HepG2 (cell line): ENCODE data around the gene HOXA9. TPM values are rescaled to one million over a fixed set of nuclear protein-coding genes. Genes with fewer than 3 reads are reported as not detected.

Source experiments
- ATAC-seq: fragments of 200-7000 bp; cut with Tn5 transposase; 3 replicates; pipeline ENCODE4 v1.9.1; 2020; ENCODE audit warnings: mild to moderate bottlenecking, moderate library complexity
- BruUV-seq: library from RNA; stranded (reverse); fragments of 400-500 nt; replicated peaks from 2 replicates; lab custom pipeline; 2021; lab: Mats Ljungman, UMichigan
- CTCF ChIA-PET: fragments of 300-600 bp; formaldehyde crosslinking; extraction: SDS; loops from one replicate; lab custom pipeline; 2021; ENCODE audit warnings: low total read pairs, inconsistent platforms, low intra/inter-chr PET ratio; lab: Yijun Ruan, JAX
- POLR2A ChIA-PET: fragments of 350-600 bp; sonication (Branson Sonifier 250); formaldehyde crosslinking; loops from one replicate; lab custom pipeline; 2020; ENCODE audit warnings: antibody characterized with exemption, inconsistent platforms; lab: Yijun Ruan, JAX
- DNase-seq: peaks from one replicate; pipeline ENCODE4 v3.0.0-alpha.2; 2015; ENCODE audit warnings: low spot score
- FAIRE-seq: peaks from 3 replicates; lab custom pipeline; 2011; peaks lifted over from hg19 to GRCh38; lab: Jason Lieb, UNC
- H2AFZ ChIP-seq: one replicate; pipeline ENCODE4 v1.6.1; 2011; ENCODE audit warnings: low read length, inconsistent platforms
- H3K27ac ChIP-seq: fragments of 300-600 bp; 3 replicates; pipeline ENCODE4 v1.8.0; 2011; ENCODE audit warnings: mixed run types, mild to moderate bottlenecking, mixed read lengths, low read length, inconsistent platforms; ENCODE audit not compliant: insufficient read depth; ENCODE audit errors: extremely low read length
- H3K27me3 ChIP-seq, 2 experiments: fragments of 200-600 bp in 1 of 2; 2 replicates in 1 of 2; 3 replicates in 1 of 2; pipeline versions ENCODE4 v1.6.0 to v1.8.0; 2011; ENCODE audit warnings: low read length in 2 of 2, mild to moderate bottlenecking in 2 of 2, moderate library complexity in 2 of 2, inconsistent platforms in 1 of 2; ENCODE audit not compliant: insufficient read depth in 2 of 2, control insufficient read depth in 1 of 2
- H3K36me3 ChIP-seq, 2 experiments: fragments of 200-600 bp in 1 of 2; replicated peaks in 1 of 2; 2 replicates in 1 of 2; 3 replicates in 1 of 2; pipeline versions ENCODE4 v1.5.1 to v1.8.0; 2011; ENCODE audit warnings: low read length in 2 of 2, inconsistent platforms in 1 of 2; ENCODE audit not compliant: insufficient read depth in 2 of 2, control insufficient read depth in 1 of 2
- H3K4me1 ChIP-seq: 2 replicates; pipeline ENCODE4 v1.5.1; 2012; ENCODE audit warnings: low read length, inconsistent platforms; ENCODE audit not compliant: insufficient read depth
- H3K4me2 ChIP-seq: 2 replicates; pipeline ENCODE4 v1.6.0; 2011; ENCODE audit warnings: low read depth, low read length, inconsistent platforms
- H3K4me3 ChIP-seq, 3 experiments: fragments of 200-600 bp in 1 of 3; sonication (generic), shearing (Covaris generic) in 1 of 3; replicated peaks in 1 of 3; 2 replicates each; pipeline ENCODE4 v1.5.1; 2011 to 2016; ENCODE audit warnings: low read length in 3 of 3, inconsistent platforms in 2 of 3, low read depth in 2 of 3, mild to moderate bottlenecking in 2 of 3, control low read depth in 1 of 3, mixed read lengths in 1 of 3; ENCODE audit not compliant: insufficient read depth in 1 of 3
- H3K79me2 ChIP-seq: one replicate; pipeline ENCODE4 v1.6.1; 2011; ENCODE audit warnings: low read length, inconsistent platforms; ENCODE audit not compliant: insufficient read depth
- H3K9ac ChIP-seq: 2 replicates; pipeline ENCODE4 v1.6.0; 2011; ENCODE audit warnings: mild to moderate bottlenecking, low read depth, low read length, inconsistent platforms; ENCODE audit not compliant: insufficient read depth
- H3K9me3 ChIP-seq: 2 replicates; pipeline ENCODE4 v1.5.1; 2012; ENCODE audit warnings: mild to moderate bottlenecking, low read length
- H4K20me1 ChIP-seq: 2 replicates; pipeline ENCODE4 v1.6.0; 2011; ENCODE audit warnings: inconsistent platforms, mild to moderate bottlenecking, low read length, moderate library complexity; ENCODE audit not compliant: insufficient read depth
- BRCA1 ChIP-seq: sonication (generic); formaldehyde crosslinking; IDR thresholded peaks from 2 replicates; pipeline ENCODE4 v1.4.0; 2020; ENCODE audit warnings: missing genetic modification reagents
- CBX2 ChIP-seq, 2 experiments: fragments of 200-600 bp in 1 of 2; sonication (generic); formaldehyde crosslinking in 1 of 2; IDR thresholded peaks; 2 replicates each; pipeline versions ENCODE4 v1.7.0 to v1.8.1; 2018 to 2022; ENCODE audit warnings: low read depth in 2 of 2, low read length in 1 of 2, mild to moderate bottlenecking in 1 of 2, missing genetic modification reagents in 1 of 2
- CBX5 ChIP-seq: sonication (generic); formaldehyde crosslinking; IDR thresholded peaks from 2 replicates; pipeline ENCODE4 v1.4.0; 2020; ENCODE audit warnings: missing genetic modification reagents, borderline replicate concordance
- CCDC6 ChIP-seq: sonication (generic); formaldehyde crosslinking; IDR thresholded peaks from 2 replicates; pipeline ENCODE4 v1.8.1; 2022; ENCODE audit warnings: mild to moderate bottlenecking, missing genetic modification reagents, moderate library complexity
- FOXJ3 ChIP-seq: sonication (generic); formaldehyde crosslinking; IDR thresholded peaks from 2 replicates; pipeline ENCODE4 v1.4.0; 2020; ENCODE audit warnings: missing genetic modification reagents, mild to moderate bottlenecking, borderline replicate concordance
- KLF9 ChIP-seq: IDR thresholded peaks from 2 replicates; pipeline ENCODE4 v1.6.1; 2016; ENCODE audit warnings: low read depth
- MBD4 ChIP-seq: IDR thresholded peaks from 2 replicates; pipeline ENCODE4 v1.6.1; 2012; ENCODE audit warnings: low read length, inconsistent platforms, borderline replicate concordance
- RBM39 ChIP-seq: fragments of 200-400 bp; formaldehyde crosslinking; IDR thresholded peaks from one replicate; pipeline ENCODE4 v1.6.1; 2018; ENCODE audit warnings: antibody characterized with exemption, mild to moderate bottlenecking, low read depth, low read length; ENCODE audit not compliant: poor library complexity, severe bottlenecking
- ZNF619 ChIP-seq: sonication (generic); formaldehyde crosslinking; IDR thresholded peaks from 2 replicates; pipeline ENCODE4 v1.4.0; 2020; ENCODE audit warnings: mild to moderate bottlenecking, missing genetic modification reagents
- WGBS: methylation state at CpG from one replicate; pipeline ENCODE4 v1.1.6; 2017; ENCODE audit warnings: low lambda C conversion rate; 5-methylcytosine and 5-hydroxymethylcytosine counted together
- in situ Hi-C: cut with HindIII; loops from 2 replicates; pipeline ENCODE4 v1.10.0; 2017; ENCODE audit warnings: low pct_unique_long_range_greater_than_20kb; ENCODE audit not compliant: extremely low pct_ligation_motif_present
- intact Hi-C: fragments of 100-400 bp; cut with micrococcal nuclease; formaldehyde crosslinking; loops from one replicate; pipeline ENCODE4 v1.10.0; 2022; ENCODE audit not compliant: unreplicated experiment
- polyA plus RNA-seq, 8 experiments: library from polyadenylated mRNA; depleted of rRNA in 3 of 8; stranded (reverse) in 7 of 8; unstranded in 1 of 8; fragments of >200 nt; fragmentation: Illumina TruSeq in 4 of 8; extraction: Trizol in 4 of 8; gene quantifications; 2 replicates each; pipeline versions ENCODE4 v1.2.1 to v1.2.3, GENCODE V29; 2011 to 2016; ENCODE audit warnings: low read depth in 4 of 8, missing spikeins in 1 of 8, mixed read lengths in 1 of 8; ENCODE audit not compliant: insufficient read depth in 1 of 8
- total RNA-seq, 5 experiments: library from RNA; depleted of rRNA; stranded (reverse); fragments of >200 nt; fragmentation: Illumina TruSeq; extraction: Trizol; gene quantifications; 2 replicates each; pipeline ENCODE4 v1.2.3, GENCODE V29; 2016; ENCODE audit warnings: low read depth in 1 of 5

The HOXA9 gene
- total and polyA plus RNA-seq, 2 of the 13 experiments (the other 11 are each of a cell fraction or from before 2014, with no cell fraction given): not detected

DNA sequence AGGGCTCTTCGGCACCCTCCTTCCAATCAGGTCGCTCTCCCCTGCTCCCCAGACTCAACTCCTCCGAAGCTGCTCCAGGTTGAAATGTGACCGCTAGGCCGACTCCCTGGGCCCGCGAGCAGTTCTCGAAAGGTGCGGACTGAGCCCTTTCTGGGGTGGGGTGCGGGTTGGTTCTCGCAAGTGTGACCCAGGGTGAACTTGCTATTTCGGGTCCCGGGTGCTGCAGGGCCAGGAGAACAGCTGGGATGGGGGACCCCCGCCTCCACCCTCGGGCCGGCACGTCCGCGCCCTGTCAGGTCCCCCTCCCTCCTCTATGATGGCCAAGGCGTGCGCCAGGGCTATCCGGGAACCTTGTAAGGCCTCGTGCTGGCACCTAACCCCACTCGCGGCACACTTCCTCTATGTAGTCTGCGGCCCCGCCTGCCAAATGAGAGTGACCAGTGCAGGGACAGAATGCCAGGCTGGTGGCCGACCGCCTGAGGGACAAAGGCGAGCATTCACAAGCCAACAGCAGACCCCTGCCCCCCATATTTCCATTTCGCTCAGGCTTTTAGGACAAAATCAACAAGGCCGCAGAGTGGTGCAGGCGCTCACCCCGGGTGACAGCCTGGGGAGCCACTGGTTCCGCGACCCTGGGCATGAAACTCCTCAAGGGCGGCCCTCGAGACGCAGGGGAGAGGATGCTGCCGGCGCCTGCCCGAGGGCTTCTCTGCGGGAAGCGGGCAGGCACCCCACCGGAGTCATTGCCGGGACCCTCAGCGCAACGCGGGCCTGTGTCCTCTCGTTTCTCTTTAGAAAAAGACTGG, 48.3 kb upstream of the HOXA9 start:
- in situ Hi-C loops (no loop called here), intact Hi-C loops (loop anchor here (5.0 kb wide), 1 partner anchor 809 kb away; no protein-coding TSS in a partner anchor)
- ChIA-PET CTCF (no interaction called here), POLR2A (no interaction called here)
- no peak overlapping the region for H3K27ac ChIP-seq
- H3K9me3 ChIP-seq: no peaks in the 10 kb centered on the region
- FAIRE-seq (no peak), DNase-seq (no peak), ATAC-seq (no peak)
- H3K4me1 ChIP-seq: peaks cover 15% of the 10 kb centered on the region
- 68% methylated on average over 30 of the region's 50 CpGs for WGBS
- H3K79me2 ChIP-seq: no peaks in the 10 kb centered on the region
- no peaks in the 10 kb centered on the region for H4K20me1 ChIP-seq
- H3K27me3 ChIP-seq: peaks cover 3 to 68% of the 10 kb centered on the region in 2 experiments; a peak in 4 of 5 replicates
- no peak overlapping the region for H3K4me3 ChIP-seq
- H3K4me2 ChIP-seq: no peak overlapping the region
- H3K9ac ChIP-seq: no peak overlapping the region
- no peak overlapping the region for H2AFZ ChIP-seq
- TF ChIP-seq MBD4 (no peak), CCDC6 (CRISPR knock-in tag) (no peak), ZNF619 (CRISPR knock-in tag) (no peak), CBX2 (IDR thresholded peaks at IDR 0.05; ENCODE audit: low read depth, low read length) (no peak), CBX2 (CRISPR knock-in tag; IDR thresholded peaks at IDR 0.05; ENCODE audit: low read depth) (no peak), BRCA1 (no peak), RBM39 (no peak), CBX5 (CRISPR knock-in tag) (no peak), KLF9 (CRISPR knock-in tag) (no peak), FOXJ3 (CRISPR knock-in tag) (no peak)
- no TSS peak for BruUV-seq
- H3K36me3 ChIP-seq: no peaks in the 10 kb centered on the region
